ENCODE data around the gene TMEM87A.

Gene TMEM87A

GRCh38 chr15:42175671-42176070, 97.6 kb downstream of the TMEM87A start:
- no peak for TF ChIP-seq ZNF274 (IDR thresholded peaks at IDR 0.05; ENCODE audit: low read depth, low read length)
- no peak overlapping the region for H3K4me3 ChIP-seq (ENCODE audit: low read length)

DNA sequence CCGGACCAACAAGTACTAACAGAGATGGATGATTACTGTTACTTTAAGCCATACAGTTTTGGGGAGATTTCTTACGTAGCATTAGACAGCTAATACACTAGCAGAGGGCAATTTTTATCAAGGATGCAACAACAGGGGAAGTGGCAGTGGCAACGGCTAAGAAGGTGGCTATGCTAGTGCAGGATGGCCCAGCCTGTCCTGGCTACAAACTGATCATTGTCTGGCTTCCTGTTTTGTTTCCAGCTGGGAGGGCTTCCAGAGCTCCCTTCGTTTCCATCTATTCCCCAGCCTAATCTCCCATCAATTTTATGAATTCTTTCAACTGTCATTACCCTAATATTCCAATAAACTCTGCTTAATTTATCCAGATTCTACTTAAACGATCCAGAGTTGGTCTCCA, 100.8 kb downstream of the TMEM87A start:
- H3K4me3 ChIP-seq (ENCODE audit: low read length): no peak overlapping the region
- no peak for TF ChIP-seq ZNF274 (IDR thresholded peaks at IDR 0.05; ENCODE audit: low read depth, low read length)

DNA sequence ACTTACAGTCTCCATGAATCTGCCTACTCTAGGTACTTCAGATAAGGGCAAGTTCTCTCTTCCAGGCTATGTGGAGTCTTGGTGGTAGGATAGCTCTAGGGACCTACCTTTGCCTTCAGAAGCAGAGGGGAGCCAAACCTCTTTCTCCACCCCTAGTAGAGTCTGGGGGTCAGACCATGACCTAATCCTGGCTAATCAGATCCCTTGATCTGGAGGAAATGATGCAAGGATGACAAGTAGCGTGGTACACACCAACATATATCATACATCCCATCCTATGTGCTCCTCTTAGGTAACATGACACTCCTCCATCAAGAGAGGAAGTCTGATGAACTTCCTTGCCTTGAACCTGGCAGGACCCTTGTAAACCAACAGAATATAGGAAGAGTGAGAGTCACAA, 101.4 kb downstream of the TMEM87A start:
- no peak overlapping the region for H3K4me3 ChIP-seq (ENCODE audit: low read length)
- no peak for TF ChIP-seq ZNF274 (IDR thresholded peaks at IDR 0.05; ENCODE audit: low read depth, low read length)

- TF ChIP-seq ZNF274 (IDR thresholded peaks at IDR 0.05; ENCODE audit: low read depth, low read length): no peak
- no peak overlapping the region for H3K4me3 ChIP-seq (ENCODE audit: low read length)
Measured at GRCh38 chr15:42171122-42171521, 102.1 kb downstream of the TMEM87A start.

GRCh38 chr15:42166225-42166940, 106.8 kb downstream of the TMEM87A start:
- no peak for TF ChIP-seq ZNF274 (IDR thresholded peaks at IDR 0.05; ENCODE audit: low read depth, low read length)
- H3K4me3 ChIP-seq (ENCODE audit: low read length): no peak overlapping the region

- H3K4me3 ChIP-seq (ENCODE audit: low read length): no peak overlapping the region
Measured at GRCh38 chr15:42165106-42165505, 108.1 kb downstream of the TMEM87A start.

DNA sequence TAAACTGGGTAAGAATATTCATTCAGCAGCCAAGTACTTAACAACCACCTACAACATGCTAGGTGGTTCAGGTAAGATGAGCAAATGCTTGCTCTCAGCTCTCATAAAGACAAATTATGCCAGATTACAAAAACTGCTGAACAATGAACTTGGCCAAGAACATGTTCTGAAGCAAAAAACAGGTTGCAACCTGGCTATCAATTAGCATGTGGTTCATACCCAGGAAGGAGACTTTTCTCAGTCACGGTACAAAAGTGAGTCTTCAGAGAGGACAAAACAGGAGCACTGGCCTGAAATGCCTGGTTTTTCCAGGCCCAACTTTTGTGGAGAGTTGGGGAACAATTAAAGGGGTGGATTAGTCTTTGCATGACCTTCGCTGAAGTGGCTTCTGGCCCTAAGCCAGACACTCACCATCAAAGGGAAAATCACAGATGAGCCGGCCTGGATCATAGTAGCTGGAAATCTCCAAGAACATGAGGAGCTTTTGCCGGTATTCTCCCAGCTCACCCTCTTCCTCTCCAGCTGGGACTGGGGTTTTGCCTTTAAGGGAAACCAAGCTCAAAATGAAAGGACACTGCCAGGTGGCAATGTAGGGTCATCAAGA, 109.2 kb downstream of the TMEM87A start:
- TF ChIP-seq ZNF274 (IDR thresholded peaks at IDR 0.05; ENCODE audit: low read depth, low read length): no peak
- H3K4me3 ChIP-seq (ENCODE audit: low read length): no peak overlapping the region

More at GRCh38 chr15:42165106-42165505, 108.1 kb downstream of the TMEM87A start:
- no peak for TF ChIP-seq ZNF274 (IDR thresholded peaks at IDR 0.05; ENCODE audit: low read depth, low read length)

DNA sequence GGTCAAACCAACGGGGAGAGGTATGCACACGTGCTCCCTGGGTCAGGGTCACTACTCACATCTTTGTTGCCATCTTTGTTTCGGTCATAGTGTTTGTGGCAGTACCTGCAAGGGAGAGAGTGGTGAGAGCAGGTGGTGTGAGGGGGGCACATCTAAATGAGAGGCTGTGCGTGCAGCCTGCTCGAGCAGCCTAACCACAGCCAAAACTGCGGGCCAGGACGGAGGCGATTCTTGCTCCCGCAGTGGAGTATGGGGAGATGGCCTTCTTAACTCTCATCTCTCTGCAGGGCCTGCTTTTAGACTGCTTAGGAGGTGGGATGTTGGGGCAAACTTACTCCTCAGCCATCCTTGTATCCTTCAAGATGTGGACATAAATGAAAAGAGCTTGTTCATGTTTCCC, 109.9 kb downstream of the TMEM87A start:
- TF ChIP-seq ZNF274 (IDR thresholded peaks at IDR 0.05; ENCODE audit: low read depth, low read length): no peak

More for the DNA sequence above, 109.9 kb downstream of the TMEM87A start:
- no peak overlapping the region for H3K4me3 ChIP-seq (ENCODE audit: low read length)

Measured in GM08714 (cell line).